ENCODE results near the gene SPANXA2.
"Not testable (repeated sequence)": the region's sequence is repeated elsewhere in the genome, so short reads cannot be mapped to it uniquely, and the experiment has no call there.

The SPANXA2 gene, protein sequence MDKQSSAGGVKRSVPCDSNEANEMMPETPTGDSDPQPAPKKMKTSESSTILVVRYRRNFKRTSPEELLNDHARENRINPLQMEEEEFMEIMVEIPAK

GRCh38 chrX:141589408-141589807, at the start of gene SPANXA2:
Gene SPANXA2 (plus strand): TSS chrX:141589708. CDS start chrX:141589768, 60 bp downstream.
- not testable (repeated sequence) for DNase-seq

- not testable (repeated sequence) for DNase-seq
Measured at GRCh38 chrX:141542551-141542950, 47.0 kb upstream of the SPANXA2 start.

- DNase-seq: not testable (repeated sequence)
Measured at GRCh38 chrX:141584638-141585037, 4.9 kb upstream of the SPANXA2 start, which contains the start of gene SPANXA1. Gene SPANXA1 (minus strand): TSS chrX:141584738. CDS start chrX:141584678, 60 bp downstream.

DNA sequence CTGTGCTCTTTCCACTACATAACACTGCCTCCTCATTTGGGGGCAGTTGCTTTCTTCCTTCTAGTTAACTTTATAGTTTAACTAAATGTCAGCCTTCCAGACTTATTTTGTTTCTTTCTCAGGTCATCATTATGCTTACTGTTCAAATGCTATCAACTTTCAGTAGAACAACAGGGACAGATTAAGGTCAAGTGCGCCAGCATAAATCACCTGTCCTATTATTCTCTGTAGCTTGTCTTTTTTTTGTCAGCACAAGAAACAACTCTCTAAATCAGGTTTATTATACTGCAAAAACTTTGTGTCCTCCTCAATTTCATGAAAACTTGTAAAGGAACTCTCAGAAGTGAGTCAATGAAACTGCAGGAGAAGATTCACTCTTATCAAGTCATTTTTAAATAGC, 19.6 kb downstream of the SPANXA2 start:
- no peak for TF ChIP-seq GATA1 (IDR thresholded peaks at IDR 0.05; ENCODE audit: low read depth, low read length)
- no peak for TF ChIP-seq POLR2A (IDR thresholded peaks at IDR 0.05; ENCODE audit: low read length)
- DNase-seq: no peak

- DNase-seq: no peak
- TF ChIP-seq GATA1 (IDR thresholded peaks at IDR 0.05; ENCODE audit: low read depth, low read length) (no peak), POLR2A (IDR thresholded peaks at IDR 0.05; ENCODE audit: low read length) (no peak)
Measured at GRCh38 chrX:141619336-141619735, 29.8 kb downstream of the SPANXA2 start.

DNA sequence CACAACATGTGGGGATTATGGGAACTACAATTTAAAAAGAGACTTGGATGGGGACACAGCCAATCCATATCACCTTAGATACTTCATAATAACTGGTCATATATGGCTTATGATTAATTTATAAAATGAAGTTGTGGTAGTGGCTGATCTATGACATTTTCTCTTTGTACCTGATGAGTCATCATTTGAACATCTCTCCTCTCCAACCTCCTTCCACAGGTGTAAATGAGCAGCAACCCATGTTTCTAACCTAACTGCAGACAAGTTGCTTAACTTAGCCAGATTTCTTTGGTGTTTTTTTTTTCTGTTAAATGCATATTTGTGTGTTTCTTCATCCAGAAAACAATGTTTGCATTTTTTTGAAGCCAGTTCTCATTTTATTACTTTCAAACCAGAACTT, 42.6 kb downstream of the SPANXA2 start:
- DNase-seq: no peak
- no peak for TF ChIP-seq GATA1 (IDR thresholded peaks at IDR 0.05; ENCODE audit: low read depth, low read length)
- TF ChIP-seq POLR2A (IDR thresholded peaks at IDR 0.05; ENCODE audit: low read length): no peak

DNA sequence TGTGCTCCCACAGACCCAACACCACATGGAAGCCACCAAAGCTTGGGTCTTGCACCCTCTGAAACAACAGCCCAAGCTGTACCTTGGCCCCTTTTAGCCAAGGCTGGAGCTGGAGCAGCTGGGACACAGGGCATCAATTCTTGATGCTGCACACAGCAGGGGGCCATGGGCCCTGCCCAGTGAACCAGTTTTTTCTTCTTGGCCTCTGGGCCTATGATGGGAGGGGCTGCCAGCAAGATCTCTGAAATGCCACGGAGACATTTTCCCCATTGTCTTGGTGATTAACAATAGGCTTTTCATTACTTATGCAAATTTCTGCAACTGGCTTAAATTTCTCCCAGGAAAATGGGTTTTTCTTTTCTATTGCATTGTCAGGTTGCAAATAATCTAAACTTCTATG, 49.0 kb downstream of the SPANXA2 start:
- DNase-seq: no peak
- TF ChIP-seq GATA1 (IDR thresholded peaks at IDR 0.05; ENCODE audit: low read depth, low read length) (no peak), POLR2A (IDR thresholded peaks at IDR 0.05; ENCODE audit: low read length) (no peak)
